H1 (cell line): Measurements from ENCODE around the gene RBMS2. TPM values are rescaled to one million over a fixed set of nuclear protein-coding genes. Genes with fewer than 3 reads are reported as not detected.

Experiments
- ATF2 ChIP-seq: IDR thresholded peaks from 2 replicates; pipeline ENCODE4 v1.6.1; 2012; ENCODE audit warnings: low read length, inconsistent platforms
- CEBPB ChIP-seq: IDR thresholded peaks from 2 replicates; pipeline ENCODE4 v1.6.1; 2012; ENCODE audit warnings: low read depth, low read length
- CHD7 ChIP-seq: fragments of 300-600 bp; sonication (generic); IDR thresholded peaks from 2 replicates; pipeline ENCODE4 v1.7.1; 2012; ENCODE audit warnings: low read length, moderate library complexity, mild to moderate bottlenecking, inconsistent platforms; ENCODE audit not compliant: insufficient replicate concordance
- CREB1 ChIP-seq: IDR thresholded peaks from 2 replicates; pipeline ENCODE4 v1.6.1; 2012; ENCODE audit warnings: inconsistent platforms
- HDAC6 ChIP-seq: IDR thresholded peaks from one replicate; pipeline ENCODE4 v1.7.1; 2012; ENCODE audit warnings: low read depth, mild to moderate bottlenecking, inconsistent platforms, low read length, moderate library complexity
- KDM1A ChIP-seq: fragments of 200-600, 300-600 bp; sonication (generic); IDR thresholded peaks from 2 replicates; pipeline ENCODE4 v1.7.1; 2016; ENCODE audit warnings: mild to moderate bottlenecking, low read length, borderline replicate concordance
- SRF ChIP-seq: IDR thresholded peaks from 2 replicates; pipeline ENCODE4 v1.6.1; 2011; ENCODE audit warnings: mild to moderate bottlenecking, low read depth, low read length, moderate library complexity
- TEAD4 ChIP-seq: IDR thresholded peaks from 2 replicates; pipeline ENCODE4 v1.6.1; 2012; ENCODE audit warnings: low read depth, low read length, inconsistent platforms, mixed read lengths
- polyA plus RNA-seq, 7 experiments: library from polyadenylated mRNA; depleted of rRNA in 3 of 7; stranded (reverse) in 5 of 7; unstranded in 2 of 7; fragments of >200 nt in 5 of 7; fragments of 200-250 nt in 2 of 7; gene quantifications; 1 replicate in 5 of 7; 2 replicates in 1 of 7; 4 replicates in 1 of 7; pipeline versions ENCODE4 v1.2.1 to v1.2.3, GENCODE V29; 2011 to 2013; ENCODE audit warnings: missing spikeins in 2 of 7, mixed read lengths in 2 of 7
- total RNA-seq: library from RNA; stranded (reverse); fragmentation: NEBNext Ultra II Directional; extraction: Animal tissue kit (Norgen Biotek cat#: 25700); gene quantifications from 2 replicates; pipeline ENCODE4 v1.2.1, GENCODE V29; 2021

Gene RBMS2
- total and polyA plus RNA-seq, 2 of the 8 experiments (the other 6 are each of a cell fraction or from before 2014, with no cell fraction given), result 9.6 to 31.3 TPM

- no peak for TF ChIP-seq CHD7
- TF ChIP-seq CREB1, result peak; percentile 80
- TF ChIP-seq HDAC6, result no peak
- no peak for TF ChIP-seq TEAD4
- peak; percentile 10; the same call in 1 of the 2 replicates for TF ChIP-seq ATF2
- TF ChIP-seq SRF, result no peak
- no peak for TF ChIP-seq CEBPB
- no peak for TF ChIP-seq KDM1A
Observed at GRCh38 chr12:56645201-56645716, 123.6 kb downstream of the RBMS2 start (continued).
